PFSK-1 (cell line): ENCODE measurements around the gene CDX1.

Source experiments
- POLR2AphosphoS5 ChIP-seq: IDR thresholded peaks from 2 replicates; pipeline ENCODE4 v1.6.1; 2012; ENCODE audit warnings: low read depth, mild to moderate bottlenecking, control low read depth, low read length, moderate library complexity
- SIN3A ChIP-seq: IDR thresholded peaks from 2 replicates; pipeline ENCODE4 v1.6.1; 2012; ENCODE audit warnings: mild to moderate bottlenecking, low read length, moderate library complexity, borderline replicate concordance; ENCODE audit not compliant: insufficient read depth

- TF ChIP-seq POLR2AphosphoS5 (no peak), SIN3A (no peak)
Measured at GRCh38 chr5:150173161-150173560, 6.6 kb downstream of the CDX1 start.
